Measurements from ENCODE around the gene GPRIN3.

Gene GPRIN3

GRCh38 chr4:89300499-89300898 is 7.1 kb downstream of the GPRIN3 start:
- no peak overlapping the region for H3K4me3 ChIP-seq (ENCODE audit: low read length)
- peaks cover 6% of the 10 kb centered on the region for H3K27me3 ChIP-seq (replicated peaks; ENCODE audit: control insufficient read depth, insufficient read depth, low read length)
- H3K36me3 ChIP-seq (ENCODE audit: control insufficient read depth, insufficient read depth, low read length, severe bottlenecking): no peaks in the 10 kb centered on the region
- peaks cover 31% of the 10 kb centered on the region for H3K4me1 ChIP-seq (ENCODE audit: control insufficient read depth, insufficient read depth, low read length)
- DNase-seq (ENCODE audit: low read depth): no peak
- H3K9me3 ChIP-seq (ENCODE audit: control insufficient read depth, low read length): no peaks in the 10 kb centered on the region
- H3K9ac ChIP-seq (ENCODE audit: low read length): no peak overlapping the region

- Histone ChIP-seq H3K27me3 (replicated peaks; ENCODE audit: control insufficient read depth, insufficient read depth, low read length) (peaks cover 6% of the 10 kb centered on the region), H3K9me3 (ENCODE audit: control insufficient read depth, low read length) (no peaks in the 10 kb centered on the region), H3K9ac (ENCODE audit: low read length) (no peak overlapping the region), H3K4me3 (ENCODE audit: low read length) (no peak overlapping the region), H3K4me1 (ENCODE audit: control insufficient read depth, insufficient read depth, low read length) (peaks cover 27% of the 10 kb centered on the region), H3K36me3 (ENCODE audit: control insufficient read depth, insufficient read depth, low read length, severe bottlenecking) (no peaks in the 10 kb centered on the region)
- DNase-seq (ENCODE audit: low read depth): no peak
These were observed 7.5 kb downstream of the GPRIN3 start for GRCh38 chr4:89300060-89300459.

- H3K27me3 ChIP-seq (replicated peaks; ENCODE audit: control insufficient read depth, insufficient read depth, low read length): peaks cover 6% of the 10 kb centered on the region
- H3K4me1 ChIP-seq (ENCODE audit: control insufficient read depth, insufficient read depth, low read length): peaks cover 24% of the 10 kb centered on the region
- peak overlapping the region; percentile 9 for H3K4me3 ChIP-seq (ENCODE audit: low read length)
- no peaks in the 10 kb centered on the region for H3K36me3 ChIP-seq (ENCODE audit: control insufficient read depth, insufficient read depth, low read length, severe bottlenecking)
- no peaks in the 10 kb centered on the region for H3K9me3 ChIP-seq (ENCODE audit: control insufficient read depth, low read length)
- no peak overlapping the region for H3K9ac ChIP-seq (ENCODE audit: low read length)
- DNase-seq (ENCODE audit: low read depth): no peak
These were observed 8.3 kb downstream of the GPRIN3 start for GRCh38 chr4:89299153-89299791.

- peak overlapping the region; percentile 9 for H3K4me3 ChIP-seq (ENCODE audit: low read length)
- H3K4me1 ChIP-seq (ENCODE audit: control insufficient read depth, insufficient read depth, low read length): peaks cover 24% of the 10 kb centered on the region
- peaks cover 6% of the 10 kb centered on the region for H3K27me3 ChIP-seq (replicated peaks; ENCODE audit: control insufficient read depth, insufficient read depth, low read length)
- no peaks in the 10 kb centered on the region for H3K36me3 ChIP-seq (ENCODE audit: control insufficient read depth, insufficient read depth, low read length, severe bottlenecking)
- no peak overlapping the region for H3K9ac ChIP-seq (ENCODE audit: low read length)
- H3K9me3 ChIP-seq (ENCODE audit: control insufficient read depth, low read length): no peaks in the 10 kb centered on the region
- DNase-seq (ENCODE audit: low read depth): peak; percentile 79
These were observed 8.8 kb downstream of the GPRIN3 start for GRCh38 chr4:89298788-89299152.

- Histone ChIP-seq H3K9ac (ENCODE audit: low read length) (no peak overlapping the region), H3K4me1 (ENCODE audit: control insufficient read depth, insufficient read depth, low read length) (peaks cover 24% of the 10 kb centered on the region), H3K36me3 (ENCODE audit: control insufficient read depth, insufficient read depth, low read length, severe bottlenecking) (no peaks in the 10 kb centered on the region), H3K27me3 (replicated peaks; ENCODE audit: control insufficient read depth, insufficient read depth, low read length) (peaks cover 6% of the 10 kb centered on the region), H3K9me3 (ENCODE audit: control insufficient read depth, low read length) (no peaks in the 10 kb centered on the region), H3K4me3 (ENCODE audit: low read length) (no peak overlapping the region)
- DNase-seq (ENCODE audit: low read depth): no peak
These were observed 9.4 kb downstream of the GPRIN3 start for GRCh38 chr4:89298155-89298554.

GRCh38 chr4:89296896-89297295 is 10.7 kb downstream of the GPRIN3 start:
- Histone ChIP-seq H3K9me3 (ENCODE audit: control insufficient read depth, low read length) (peaks cover under 1% of the 10 kb centered on the region), H3K27me3 (replicated peaks; ENCODE audit: control insufficient read depth, insufficient read depth, low read length) (peaks cover 6% of the 10 kb centered on the region), H3K4me3 (ENCODE audit: low read length) (no peak overlapping the region), H3K4me1 (ENCODE audit: control insufficient read depth, insufficient read depth, low read length) (peaks cover 24% of the 10 kb centered on the region), H3K36me3 (ENCODE audit: control insufficient read depth, insufficient read depth, low read length, severe bottlenecking) (no peaks in the 10 kb centered on the region), H3K9ac (ENCODE audit: low read length) (no peak overlapping the region)
- no peak for DNase-seq (ENCODE audit: low read depth)

- no peaks in the 10 kb centered on the region for H3K36me3 ChIP-seq (ENCODE audit: control insufficient read depth, insufficient read depth, low read length, severe bottlenecking)
- H3K27me3 ChIP-seq (replicated peaks; ENCODE audit: control insufficient read depth, insufficient read depth, low read length): peaks cover 6% of the 10 kb centered on the region
- H3K9me3 ChIP-seq (ENCODE audit: control insufficient read depth, low read length): peaks cover 5% of the 10 kb centered on the region
- no peak for DNase-seq (ENCODE audit: low read depth)
- peaks cover 24% of the 10 kb centered on the region for H3K4me1 ChIP-seq (ENCODE audit: control insufficient read depth, insufficient read depth, low read length)
- no peak overlapping the region for H3K4me3 ChIP-seq (ENCODE audit: low read length)
- no peak overlapping the region for H3K9ac ChIP-seq (ENCODE audit: low read length)
These were observed 11.2 kb downstream of the GPRIN3 start for GRCh38 chr4:89296399-89296798.

GRCh38 chr4:89295415-89295927 is 12.1 kb downstream of the GPRIN3 start:
- DNase-seq (ENCODE audit: low read depth): no peak
- H3K27me3 ChIP-seq (replicated peaks; ENCODE audit: control insufficient read depth, insufficient read depth, low read length): peaks cover 9% of the 10 kb centered on the region
- H3K4me1 ChIP-seq (ENCODE audit: control insufficient read depth, insufficient read depth, low read length): peaks cover 21% of the 10 kb centered on the region
- no peaks in the 10 kb centered on the region for H3K36me3 ChIP-seq (ENCODE audit: control insufficient read depth, insufficient read depth, low read length, severe bottlenecking)
- H3K9me3 ChIP-seq (ENCODE audit: control insufficient read depth, low read length): peaks cover 8% of the 10 kb centered on the region
- no peak overlapping the region for H3K4me3 ChIP-seq (ENCODE audit: low read length)
- H3K9ac ChIP-seq (ENCODE audit: low read length): no peak overlapping the region

GRCh38 chr4:89294573-89295269 is 12.9 kb downstream of the GPRIN3 start:
- H3K9ac ChIP-seq (ENCODE audit: low read length): no peak overlapping the region
- no peak for DNase-seq (ENCODE audit: low read depth)
- peaks cover 8% of the 10 kb centered on the region for H3K9me3 ChIP-seq (ENCODE audit: control insufficient read depth, low read length)
- H3K4me1 ChIP-seq (ENCODE audit: control insufficient read depth, insufficient read depth, low read length): peaks cover 21% of the 10 kb centered on the region
- H3K4me3 ChIP-seq (ENCODE audit: low read length): no peak overlapping the region
- peaks cover 14% of the 10 kb centered on the region for H3K27me3 ChIP-seq (replicated peaks; ENCODE audit: control insufficient read depth, insufficient read depth, low read length)
- H3K36me3 ChIP-seq (ENCODE audit: control insufficient read depth, insufficient read depth, low read length, severe bottlenecking): no peaks in the 10 kb centered on the region

- Histone ChIP-seq H3K27me3 (replicated peaks; ENCODE audit: control insufficient read depth, insufficient read depth, low read length) (peaks cover 10% of the 10 kb centered on the region), H3K36me3 (ENCODE audit: control insufficient read depth, insufficient read depth, low read length, severe bottlenecking) (no peaks in the 10 kb centered on the region), H3K4me1 (ENCODE audit: control insufficient read depth, insufficient read depth, low read length) (peaks cover 11% of the 10 kb centered on the region), H3K4me3 (ENCODE audit: low read length) (no peak overlapping the region), H3K9ac (ENCODE audit: low read length) (no peak overlapping the region), H3K9me3 (ENCODE audit: control insufficient read depth, low read length) (peaks cover 8% of the 10 kb centered on the region)
- DNase-seq (ENCODE audit: low read depth): no peak
These were observed 14.3 kb downstream of the GPRIN3 start for GRCh38 chr4:89293299-89293698.

- Histone ChIP-seq H3K9me3 (ENCODE audit: control insufficient read depth, low read length) (peaks cover 8% of the 10 kb centered on the region), H3K9ac (ENCODE audit: low read length) (no peak overlapping the region), H3K27me3 (replicated peaks; ENCODE audit: control insufficient read depth, insufficient read depth, low read length) (peaks cover 8% of the 10 kb centered on the region), H3K4me3 (ENCODE audit: low read length) (no peak overlapping the region), H3K4me1 (ENCODE audit: control insufficient read depth, insufficient read depth, low read length) (no peaks in the 10 kb centered on the region), H3K36me3 (ENCODE audit: control insufficient read depth, insufficient read depth, low read length, severe bottlenecking) (no peaks in the 10 kb centered on the region)
- DNase-seq (ENCODE audit: low read depth): no peak
These were observed 16.7 kb downstream of the GPRIN3 start for GRCh38 chr4:89290727-89291516.

All from adipocyte (in vitro differentiated cells).